ENCODE results near the gene MAPRE2.

GRCh38 chr18:35123811-35124210 is 82.6 kb downstream of the MAPRE2 start:
- no peak for TF ChIP-seq CTCF (conservative IDR thresholded peaks at IDR 0.05 in 1 of 2, IDR thresholded peaks at IDR 0.05 in 1 of 2; ENCODE audit: low read depth in 1 of 2, low read length in 2 of 2)
- no peak for TF ChIP-seq EZH2 (IDR thresholded peaks at IDR 0.05; ENCODE audit: low read length, missing control alignments)
